Stimulated activated CD8-positive, alpha-beta memory T cell treated with anti-CD3 and anti-CD28 coated beads, Interleukin-12 subunit alpha, Interleukin-12 subunit beta, amount 100 ng/mL, for 1 hour (primary cell): ENCODE results near the gene FA2H.
"Not testable (repeated sequence)": the region's sequence is repeated elsewhere in the genome, so short reads cannot be mapped to it uniquely, and the experiment has no call there.

Experiments used
- DNase-seq: peaks from one replicate; pipeline ENCODE4 v3.0.0-alpha.2; 2020; ENCODE audit warnings: low read depth

FA2H gene, protein sequence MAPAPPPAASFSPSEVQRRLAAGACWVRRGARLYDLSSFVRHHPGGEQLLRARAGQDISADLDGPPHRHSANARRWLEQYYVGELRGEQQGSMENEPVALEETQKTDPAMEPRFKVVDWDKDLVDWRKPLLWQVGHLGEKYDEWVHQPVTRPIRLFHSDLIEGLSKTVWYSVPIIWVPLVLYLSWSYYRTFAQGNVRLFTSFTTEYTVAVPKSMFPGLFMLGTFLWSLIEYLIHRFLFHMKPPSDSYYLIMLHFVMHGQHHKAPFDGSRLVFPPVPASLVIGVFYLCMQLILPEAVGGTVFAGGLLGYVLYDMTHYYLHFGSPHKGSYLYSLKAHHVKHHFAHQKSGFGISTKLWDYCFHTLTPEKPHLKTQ

DNA sequence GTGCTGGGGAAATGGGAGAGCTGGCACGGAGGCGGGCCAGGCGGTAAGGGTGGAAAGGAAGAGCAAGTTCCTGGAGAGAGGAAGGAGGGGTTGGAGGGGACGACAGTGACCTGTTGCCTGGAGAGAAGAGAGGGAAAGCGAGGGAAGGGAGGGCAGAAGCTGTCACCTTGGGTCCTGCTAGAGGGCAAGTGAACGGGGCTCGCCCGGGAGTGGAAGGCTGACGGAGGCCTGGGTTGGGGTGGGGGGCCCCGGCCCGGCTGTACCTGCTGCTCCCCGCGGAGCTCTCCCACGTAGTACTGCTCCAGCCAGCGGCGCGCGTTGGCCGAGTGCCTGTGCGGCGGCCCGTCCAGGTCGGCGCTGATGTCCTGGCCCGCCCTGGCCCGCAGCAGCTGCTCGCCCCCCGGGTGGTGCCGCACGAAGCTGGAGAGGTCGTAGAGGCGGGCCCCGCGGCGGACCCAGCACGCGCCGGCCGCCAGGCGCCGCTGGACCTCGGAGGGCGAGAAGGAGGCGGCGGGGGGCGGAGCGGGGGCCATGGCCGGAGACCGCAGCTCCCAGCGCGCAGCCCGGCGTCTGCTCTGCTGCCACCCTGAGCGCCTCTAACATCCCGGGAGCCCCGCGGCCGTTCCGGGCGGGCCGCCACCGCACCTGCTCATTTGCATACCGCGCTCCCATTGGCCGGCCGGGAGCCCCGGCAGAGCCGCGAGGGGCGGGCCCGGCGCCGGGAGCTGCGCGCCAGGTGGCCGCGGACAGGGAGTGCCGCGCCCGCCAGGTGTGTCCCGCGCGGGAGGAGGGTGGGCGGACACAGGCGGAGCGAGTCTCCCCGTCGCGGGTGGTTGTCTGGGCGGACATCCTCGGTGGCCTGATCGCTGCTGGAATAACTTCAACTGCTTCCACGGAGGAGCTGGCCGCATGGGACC lies at the start of gene FA2H:
Gene FA2H, minus strand, starts transcription at position 598 of the 917 bp plus-strand sequence. Its CDS starts 65 bp downstream, at position 533.
- DNase-seq: peak; percentile 13

DNA sequence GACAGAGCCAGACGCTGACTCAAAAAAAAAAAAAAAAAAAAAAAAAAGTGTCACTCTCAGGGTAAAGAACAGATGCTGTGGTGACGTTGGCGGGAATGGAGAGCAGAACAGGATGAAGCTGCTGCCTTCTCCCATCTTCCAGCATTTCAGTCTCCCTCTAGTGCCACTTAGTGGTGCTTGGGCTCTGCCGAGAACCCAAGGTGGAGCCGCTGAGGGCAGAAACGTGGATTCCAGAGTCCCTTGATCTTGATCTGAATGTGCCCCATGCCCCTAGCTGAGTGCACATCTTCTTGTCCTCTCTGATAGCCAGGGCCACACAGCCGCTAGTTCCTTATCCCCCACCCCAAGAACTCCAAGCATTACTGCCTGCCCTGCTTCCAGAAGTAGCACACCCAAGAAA lies 43.2 kb upstream of the FA2H start:
- no peak for DNase-seq

DNA sequence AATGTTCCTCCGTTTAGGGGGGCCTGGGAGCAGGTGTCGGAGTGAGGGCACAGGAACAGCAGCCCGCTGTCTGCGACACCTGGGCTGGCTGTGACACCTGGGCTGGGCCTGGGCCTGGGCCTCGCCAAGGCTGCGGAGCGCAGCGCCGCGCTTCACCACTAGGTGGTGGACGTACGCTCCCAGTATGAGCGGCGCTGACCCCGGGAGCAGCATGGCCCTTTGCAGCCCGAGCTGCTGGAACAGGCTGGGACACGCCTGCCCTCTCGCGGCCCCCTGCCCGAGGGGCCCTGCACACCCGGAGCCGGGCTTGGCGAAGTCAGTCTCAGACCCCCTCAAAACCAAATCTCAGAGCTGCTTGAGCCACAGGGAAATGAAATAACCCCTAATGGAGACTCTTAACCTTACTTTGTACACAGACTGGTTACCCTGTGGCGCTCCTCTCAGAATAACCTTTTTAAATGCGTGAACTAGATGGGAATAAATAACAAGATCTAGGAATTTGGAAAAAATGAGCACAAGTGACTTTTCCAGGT lies 38.6 kb upstream of the FA2H start:
- DNase-seq: peak; percentile 39

DNA sequence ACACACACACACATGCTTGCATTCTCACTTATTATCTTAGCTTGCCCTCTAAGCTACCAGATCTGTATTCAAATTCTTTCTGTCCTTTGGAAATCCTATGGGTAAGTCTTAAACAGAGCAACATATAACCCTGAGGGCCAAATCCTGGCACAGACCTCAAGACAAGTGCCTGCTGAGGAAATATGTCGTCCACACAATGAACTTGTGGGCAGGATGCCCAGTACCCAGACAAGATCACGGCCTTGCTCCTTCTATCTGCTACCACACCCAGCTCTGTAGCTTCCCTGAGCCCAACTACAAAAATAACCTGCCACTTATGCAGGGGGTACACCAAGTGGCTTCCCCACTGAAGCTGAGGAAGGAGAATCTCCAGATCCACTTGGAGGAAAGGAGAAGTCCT lies 37.3 kb upstream of the FA2H start:
- no peak for DNase-seq

DNA sequence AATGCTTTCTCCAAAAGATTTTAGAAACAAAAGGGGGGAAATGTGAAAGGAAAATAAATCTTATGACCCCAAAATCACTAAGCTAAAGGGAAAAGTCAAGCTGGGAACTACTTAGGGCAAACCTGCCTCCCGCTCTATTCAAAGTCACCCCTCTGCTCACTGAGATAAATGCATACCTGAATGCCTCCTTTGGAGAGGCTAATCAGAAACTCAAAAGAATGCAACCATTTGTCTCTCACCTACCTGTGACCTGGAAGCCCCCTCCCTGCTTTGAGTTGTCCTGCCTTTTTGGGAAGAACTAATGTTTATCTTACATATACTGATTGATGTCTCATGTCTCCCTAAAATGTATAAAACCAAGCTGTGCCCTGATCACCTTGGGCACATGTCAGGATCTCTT lies 36.6 kb upstream of the FA2H start:
- DNase-seq: not testable (repeated sequence)

DNA sequence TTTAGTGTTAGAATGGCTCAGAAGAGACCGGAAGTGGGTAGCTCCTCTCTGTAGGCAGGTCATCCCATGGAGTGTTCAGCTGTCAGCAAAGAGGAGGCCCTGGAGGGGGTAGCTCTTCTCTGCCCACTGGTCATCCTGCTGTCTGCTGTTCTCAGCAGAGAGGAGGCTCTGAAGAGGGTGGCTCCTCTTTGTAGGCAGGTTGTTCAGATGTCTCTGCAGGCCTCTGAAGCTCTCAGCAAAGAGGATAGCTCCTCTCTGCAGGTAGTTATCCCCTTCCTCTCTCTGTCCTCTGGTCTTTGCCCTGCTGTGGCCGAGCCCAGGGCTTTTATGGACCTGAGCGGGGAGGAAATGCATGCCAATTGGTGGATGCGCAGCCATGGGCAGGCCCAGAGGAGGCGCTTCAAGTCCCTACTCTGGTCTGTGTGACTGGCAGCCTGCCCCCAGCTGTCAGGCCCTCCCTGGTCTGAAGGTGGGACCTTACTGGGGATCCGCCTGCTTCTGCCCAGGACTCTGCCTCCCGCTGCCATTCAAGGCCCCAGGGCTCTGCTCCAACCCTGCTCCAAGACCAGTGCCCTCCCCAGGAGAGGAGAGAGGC lies 32.5 kb upstream of the FA2H start:
- DNase-seq: no peak

DNA sequence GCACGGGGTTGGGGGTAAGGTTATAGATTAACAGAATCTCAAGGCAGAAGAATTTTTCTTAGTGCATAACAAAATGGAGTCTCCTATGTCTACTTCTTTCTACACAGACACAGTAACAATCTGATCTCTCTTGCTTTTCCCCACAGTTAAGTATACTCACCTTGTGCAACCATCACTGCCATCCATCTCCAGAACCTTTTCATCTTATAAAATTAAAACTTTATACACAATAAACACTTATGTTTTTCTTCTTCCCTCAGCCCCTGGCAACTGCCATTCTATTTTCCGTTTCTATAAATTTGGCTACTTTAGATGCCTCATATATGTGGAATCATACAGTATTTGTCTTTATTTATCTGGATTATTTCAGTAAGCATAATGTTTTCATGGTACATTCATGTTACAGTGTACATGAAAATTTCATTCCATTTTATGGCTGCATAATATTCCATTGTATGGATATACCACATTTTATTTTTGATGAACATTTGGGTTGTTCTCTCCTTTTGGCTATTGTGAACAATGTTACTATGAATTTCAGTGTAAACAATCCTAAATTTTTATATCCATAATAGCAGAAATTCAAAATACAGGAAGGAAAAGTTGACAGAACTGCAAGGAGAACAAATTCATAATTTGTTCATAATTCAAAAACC lies 25.7 kb upstream of the FA2H start:
- no peak for DNase-seq

DNA sequence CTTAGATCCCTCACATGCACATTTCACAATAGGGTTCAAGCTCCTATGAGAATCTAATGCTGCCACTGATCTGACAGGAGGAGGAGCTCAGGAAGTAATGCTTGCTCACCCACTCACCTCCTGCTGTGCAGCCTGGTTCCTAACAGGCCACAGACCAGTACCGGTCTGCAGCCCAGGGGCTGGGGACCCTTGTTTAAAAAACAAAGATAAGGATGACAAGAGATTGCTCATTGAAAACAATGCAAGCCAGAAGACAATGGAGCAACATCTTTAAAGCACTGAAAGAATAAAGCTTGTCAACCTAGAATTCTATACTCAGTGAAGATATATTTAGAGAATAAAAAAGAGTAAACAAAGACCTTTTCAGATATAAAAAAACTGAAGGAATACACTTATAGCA lies 22.8 kb upstream of the FA2H start:
- DNase-seq: no peak

DNA sequence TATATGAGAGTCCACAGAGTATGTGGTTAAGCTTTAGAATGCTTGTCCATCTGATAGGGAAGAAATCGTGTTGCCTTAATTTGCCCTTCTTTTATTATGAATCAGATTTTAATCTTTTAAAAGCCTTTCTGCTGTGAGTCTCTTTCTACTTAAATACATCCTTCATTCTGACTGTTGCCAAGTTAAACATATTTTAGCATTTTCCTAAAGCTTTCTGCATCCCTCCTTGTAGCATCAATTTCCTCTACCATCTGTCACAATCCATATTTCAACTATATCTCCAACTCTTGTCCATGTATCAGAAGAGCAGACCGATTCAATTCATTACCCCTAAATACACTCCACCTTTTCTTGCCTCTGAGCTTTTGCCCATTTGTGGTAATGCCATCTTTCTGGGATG lies 20.5 kb upstream of the FA2H start:
- DNase-seq: no peak

DNA sequence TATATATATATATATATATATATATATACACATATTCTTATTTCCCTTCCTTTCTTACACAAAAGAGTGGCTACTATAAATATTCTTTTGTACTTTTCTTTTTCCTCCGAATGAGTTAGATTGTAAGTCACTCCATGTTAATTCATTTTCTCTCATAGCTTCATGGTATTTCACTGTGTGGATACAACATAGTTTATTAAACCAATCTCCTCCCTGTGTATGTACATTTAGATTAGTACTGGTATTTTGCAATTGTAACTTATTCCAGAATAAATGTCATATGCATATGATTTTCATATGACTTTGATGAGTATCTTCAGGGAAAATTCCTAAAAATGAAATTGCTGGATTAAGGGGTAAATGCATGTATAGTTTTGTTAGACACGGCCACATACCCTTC lies 20.0 kb upstream of the FA2H start:
- DNase-seq: no peak

DNA sequence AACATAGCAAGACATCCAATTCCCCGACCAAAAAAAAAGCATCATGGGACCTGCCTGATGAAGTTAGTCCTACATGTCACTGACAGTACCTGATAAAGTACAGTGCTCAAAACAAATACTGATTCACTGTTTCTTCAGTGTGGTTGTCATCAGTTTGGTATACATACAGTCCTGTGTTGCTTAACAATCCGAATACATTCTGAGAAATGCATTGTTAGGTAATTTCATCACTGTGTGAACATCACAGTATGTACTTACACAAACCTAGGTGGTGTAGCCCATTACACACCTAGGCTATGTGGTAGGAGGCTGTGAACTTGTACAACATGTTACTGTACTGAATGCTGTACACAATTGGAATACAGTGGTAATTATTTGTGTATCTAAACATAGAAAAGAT lies 19.0 kb upstream of the FA2H start:
- DNase-seq: no peak

DNA sequence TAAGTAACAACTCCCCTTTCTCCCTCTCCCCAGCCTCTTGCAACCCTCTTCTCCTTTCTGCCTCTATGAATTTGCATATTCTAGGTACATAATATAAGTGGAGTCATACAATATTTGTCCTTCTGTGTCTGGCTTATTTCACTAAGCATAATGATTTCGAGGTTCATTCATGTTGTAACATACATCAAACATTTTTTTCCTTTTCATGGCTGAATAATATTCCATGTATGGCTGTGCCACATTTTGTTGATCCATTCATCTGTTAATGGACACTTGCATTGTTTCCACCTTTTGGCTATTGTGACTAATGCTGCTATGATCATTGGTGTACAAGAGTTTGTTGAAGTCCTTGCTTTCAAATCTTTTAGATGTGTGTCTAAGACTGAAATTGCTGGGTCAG lies 17.6 kb upstream of the FA2H start:
- DNase-seq: no peak

DNA sequence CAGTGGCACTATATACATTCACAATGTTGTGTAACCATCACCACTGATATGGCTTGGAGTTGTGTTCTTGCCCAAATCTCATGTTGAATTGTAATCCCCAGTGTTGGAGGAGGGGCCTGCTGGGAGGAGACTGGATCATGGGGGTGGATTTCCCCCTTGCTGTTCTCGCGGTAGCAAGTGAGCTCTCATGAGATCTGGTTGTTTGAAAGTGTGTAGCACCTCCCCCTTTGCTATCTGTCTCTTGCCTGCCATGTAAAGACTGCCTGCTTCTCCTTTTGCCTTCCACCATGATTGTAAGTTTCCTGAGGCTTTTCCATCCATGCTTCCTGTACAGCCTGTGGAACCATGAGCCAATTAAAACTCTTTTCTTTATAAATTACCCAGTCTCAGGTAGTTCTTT lies 17.1 kb upstream of the FA2H start:
- DNase-seq: not testable (repeated sequence)

DNA sequence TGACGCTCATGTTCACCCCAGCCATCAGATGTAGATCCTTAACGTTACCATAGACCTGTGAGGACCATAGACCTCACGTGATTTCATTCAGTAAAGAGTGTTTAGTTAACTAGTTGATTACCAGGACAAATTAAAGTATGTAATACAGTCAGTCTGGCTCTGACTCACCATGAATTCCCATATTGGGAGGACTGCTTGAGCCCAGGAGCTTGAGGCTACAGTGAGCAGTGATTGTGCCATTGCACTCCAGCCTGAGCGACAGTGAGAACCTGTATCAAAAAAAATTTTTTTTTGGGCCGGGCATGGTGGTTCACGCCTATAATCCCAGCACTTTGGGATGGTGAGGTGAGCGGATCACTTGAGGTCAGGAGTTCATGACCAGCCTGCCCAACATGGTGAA lies 13.5 kb upstream of the FA2H start:
- no peak for DNase-seq

DNA sequence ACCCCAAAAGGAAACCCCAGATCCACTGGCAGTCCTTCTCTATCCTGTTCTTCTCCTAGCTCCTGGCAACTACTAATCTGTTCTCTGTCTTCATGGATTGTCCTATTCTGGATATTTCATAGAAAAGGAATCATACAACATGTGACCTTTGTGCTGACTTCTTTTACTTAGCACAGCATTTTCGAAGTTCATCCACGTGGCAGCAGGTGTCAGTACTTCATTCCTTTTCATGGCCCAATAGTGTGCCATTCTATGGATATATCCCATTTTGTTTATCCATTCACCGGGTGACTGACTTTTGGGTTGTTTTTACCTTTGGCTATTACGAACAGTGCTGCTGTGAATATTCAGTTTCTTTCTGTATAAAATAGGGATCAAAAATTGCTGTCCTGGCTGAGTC lies 10.4 kb upstream of the FA2H start:
- no peak for DNase-seq

DNA sequence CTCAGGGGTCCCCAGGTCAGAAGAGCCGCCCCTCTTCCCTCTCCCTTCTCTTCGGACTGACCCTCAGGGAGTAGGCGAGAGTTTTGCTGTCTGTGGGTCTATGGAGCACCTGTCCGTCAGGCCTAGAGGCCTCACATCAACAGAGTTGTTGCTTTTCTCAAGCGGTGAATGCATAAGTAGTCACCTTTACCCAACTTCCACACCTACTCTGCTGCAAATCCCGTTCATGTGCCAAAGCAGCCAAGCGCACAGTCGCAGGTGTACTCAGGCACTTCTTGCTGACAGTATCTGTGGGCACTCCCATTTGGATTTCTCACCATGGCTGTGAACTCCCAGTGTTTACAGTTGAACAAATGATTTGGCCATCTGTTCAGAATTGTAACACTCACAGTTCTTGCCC lies 4.0 kb upstream of the FA2H start:
- no peak for DNase-seq

DNA sequence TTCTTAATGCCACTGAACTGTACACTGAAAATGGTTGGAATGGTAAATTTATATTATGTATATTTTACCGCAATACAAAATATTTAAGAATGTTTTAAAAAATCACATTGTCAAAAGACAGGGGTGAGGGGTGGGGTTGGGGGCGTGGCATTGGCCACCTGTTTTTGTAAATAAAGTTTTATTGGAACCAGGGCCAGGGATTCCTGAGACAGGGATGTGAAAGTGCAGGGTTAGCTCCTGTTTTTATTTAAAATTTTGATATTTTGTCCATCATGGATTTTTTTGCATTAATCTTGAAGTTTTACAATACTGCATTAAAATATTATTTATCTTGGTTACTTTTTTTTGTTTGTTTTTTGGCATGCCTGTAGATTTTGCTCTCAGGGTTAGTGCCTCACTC lies 2.3 kb upstream of the FA2H start:
- DNase-seq: no peak

DNA sequence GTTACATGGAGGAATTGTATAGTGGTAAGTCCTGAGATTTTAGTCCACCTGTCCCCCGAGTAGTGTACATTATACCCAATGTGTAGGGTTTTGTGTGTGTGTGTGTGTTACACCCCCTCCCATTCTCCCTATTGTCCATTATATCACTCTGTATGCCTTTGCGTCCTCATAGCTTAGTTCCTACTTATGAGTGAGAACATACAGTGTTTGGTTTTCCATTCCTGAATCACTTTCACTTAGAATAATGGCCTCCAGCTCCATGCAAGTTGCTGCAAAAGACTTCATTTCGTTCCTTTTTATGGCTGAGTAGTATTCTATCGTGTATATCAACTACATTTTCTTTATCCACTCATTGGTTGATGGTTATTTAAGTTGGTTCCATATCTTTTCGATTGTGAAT lies 635 bp upstream of the FA2H start:
- no peak for DNase-seq

DNA sequence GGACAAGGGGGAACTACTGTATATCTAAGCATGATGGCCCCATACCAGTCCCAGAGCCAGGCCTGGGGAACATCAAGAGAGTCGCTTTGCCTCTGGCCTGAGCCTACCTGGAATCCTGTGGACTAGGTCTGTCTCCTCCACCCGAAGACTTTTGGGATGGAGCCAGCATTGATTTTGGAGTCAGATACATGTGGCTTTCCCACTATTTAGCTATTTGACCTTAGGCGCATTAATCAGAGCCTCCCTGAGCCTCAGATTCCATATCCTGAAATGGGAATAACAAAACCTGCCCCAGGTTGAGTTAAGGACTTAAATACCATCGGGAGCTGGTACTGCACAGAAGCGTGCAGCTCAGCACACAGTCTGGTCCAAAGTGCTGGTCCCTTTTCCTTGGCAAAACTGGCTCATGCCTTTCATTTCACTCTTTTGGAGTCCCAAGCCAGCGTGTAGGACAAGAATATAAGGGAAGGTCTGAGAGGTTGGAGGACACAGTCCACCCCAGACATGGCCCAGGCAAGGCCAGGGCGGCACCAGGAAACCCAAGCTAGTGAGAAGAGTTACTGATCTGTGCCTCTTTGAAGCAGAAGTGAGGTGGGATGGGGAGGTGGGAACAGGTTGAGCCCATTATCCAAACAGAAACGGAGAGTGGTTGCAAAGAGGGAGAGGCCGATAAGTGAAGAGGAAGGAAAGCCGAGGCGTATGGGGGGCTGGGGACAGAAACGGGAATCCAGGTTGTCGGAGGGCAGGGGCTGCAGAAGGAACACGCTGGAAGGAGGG lies 986 bp downstream of the FA2H start:
- no peak for DNase-seq

DNA sequence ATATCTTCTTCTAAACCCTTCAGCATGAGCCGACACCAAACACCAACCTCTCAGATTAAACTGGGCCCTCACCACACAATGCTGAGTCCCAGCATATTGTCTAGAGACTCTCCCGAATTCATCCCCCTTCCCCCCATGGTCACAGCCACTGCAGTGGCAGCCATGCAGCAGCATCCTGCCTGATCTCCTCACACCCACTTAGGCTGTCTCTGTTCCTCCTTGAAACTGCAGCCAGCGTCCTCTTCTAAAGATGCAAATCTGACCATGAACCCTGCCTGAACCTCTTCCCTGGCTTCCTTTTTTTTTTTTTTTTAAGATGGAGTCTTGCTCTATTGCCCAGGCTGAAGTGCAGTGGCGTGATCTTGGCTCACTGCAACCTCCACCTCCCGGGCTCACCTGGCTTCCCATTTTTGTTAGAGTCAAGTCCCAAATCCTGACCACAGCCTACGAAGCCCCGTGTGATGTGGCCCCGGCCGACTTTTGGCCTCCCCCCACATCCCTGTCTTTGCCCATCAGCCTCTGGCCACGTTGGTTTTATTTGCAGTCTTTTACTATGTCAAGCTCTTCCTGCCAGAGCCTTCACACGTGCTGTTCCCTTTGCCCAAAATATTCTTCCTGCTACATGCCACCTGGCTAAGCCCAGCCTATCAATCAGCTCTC lies 2.8 kb downstream of the FA2H start:
- DNase-seq: no peak
